Kidney (tissue), 14 donors: Measurements from ENCODE around the gene ARHGEF7. TPM values are rescaled to one million over a fixed set of nuclear protein-coding genes. Genes with fewer than 3 reads are reported as not detected.
A peak's percentile ranks its signal among the peaks of the same experiment; 100 is the strongest.

ENCODE experiments used
- DNase-seq, 5 donors: peaks; one replicate each; pipeline ENCODE4 v3.0.0-alpha.2; 2013 to 2020
- FAIRE-seq: peaks from 2 replicates; lab custom pipeline; 2012; peaks lifted over from hg19 to GRCh38; lab: Jason Lieb, UNC
- H3K27ac ChIP-seq, 2 donors: one replicate each; pipeline ENCODE4 v1.7.0; 2013; ENCODE audit warnings: low read depth in 2 of 2, low read length in 2 of 2, inconsistent platforms in 1 of 2
- H3K27me3 ChIP-seq: one replicate; pipeline ENCODE4 v1.7.1; 2013; ENCODE audit warnings: low read length, inconsistent platforms; ENCODE audit not compliant: control insufficient read depth, insufficient read depth
- H3K36me3 ChIP-seq, 3 donors: one replicate each; pipeline versions ENCODE4 v1.7.0 to v1.7.1; 2013; ENCODE audit warnings: low read length in 3 of 3, control low read depth in 1 of 3, inconsistent platforms in 1 of 3; ENCODE audit not compliant: insufficient read depth in 3 of 3, control insufficient read depth in 2 of 3
- H3K4me1 ChIP-seq, 3 donors: one replicate each; pipeline versions ENCODE4 v1.7.0 to v1.7.1; 2013; ENCODE audit warnings: low read length in 3 of 3, inconsistent platforms in 1 of 3, low read depth in 1 of 3; ENCODE audit not compliant: control insufficient read depth in 2 of 3, insufficient read depth in 2 of 3
- H3K4me3 ChIP-seq, 3 donors: one replicate each; pipeline versions ENCODE4 v1.7.0 to v1.8.1; 2013; ENCODE audit warnings: low read length in 3 of 3, control low read depth in 1 of 3, inconsistent platforms in 1 of 3
- H3K9ac ChIP-seq, 3 donors: one replicate each; pipeline versions ENCODE4 v1.7.0 to v1.7.1; 2013; ENCODE audit warnings: low read length in 3 of 3, control low read depth in 1 of 3, inconsistent platforms in 1 of 3
- H3K9me3 ChIP-seq, 3 donors: one replicate each; pipeline versions ENCODE4 v1.7.0 to v1.7.1; 2013; ENCODE audit warnings: low read length in 3 of 3, control low read depth in 1 of 3, inconsistent platforms in 1 of 3; ENCODE audit not compliant: control insufficient read depth in 2 of 3, insufficient read depth in 1 of 3
- CTCF ChIP-seq: IDR thresholded peaks from 3 replicates; pipeline ENCODE4 v1.5.1; 2012; ENCODE audit warnings: mild to moderate bottlenecking, moderate library complexity, borderline replicate concordance; ENCODE audit not compliant: insufficient read depth; ENCODE audit errors: extremely low read depth
- intact Hi-C: fragments of 100-400 bp; cut with DNase I; formaldehyde crosslinking; loops from one replicate; pipeline ENCODE4 v1.11.1; 2022
- polyA plus RNA-seq: library from polyadenylated mRNA; stranded (reverse); fragments of 350-450 nt; fragmentation: Illumina TruSeq; extraction: RNeasy Lipid Tissue Mini Kit (QIAGEN cat#74804); gene quantifications from one replicate; pipeline ENCODE4 v1.2.3, GENCODE V29; 2014; ENCODE audit warnings: low read depth, low replicate concordance; ENCODE audit not compliant: insufficient read depth
- total RNA-seq: library from RNA; stranded (reverse); fragmentation: NEBNext Ultra II Directional; extraction: Animal tissue kit (Norgen Biotek cat#: 25700); gene quantifications from one replicate; pipeline ENCODE4 v1.2.1, GENCODE V29; 2021
- donor health status: control.
- donor health status: control.
- donor health status: control.
- donor health status: control.
- donor health status: control.
- donor health status: DM: yes; HTN: yes; CAD: no.
- donor health status: Normal renal cell carcinoma (clear cell type).

ARHGEF7 gene
- total and polyA plus RNA-seq, 2 donors from 2014 or later, result 17.9 to 56.4 TPM

GRCh38 chr13:111122056-111122455 lies 6.9 kb downstream of the ARHGEF7 start:
- intact Hi-C loops, result no loop called here
- Histone ChIP-seq H3K27ac (no peak overlapping the region), H3K27me3 (no peaks in the 10 kb centered on the region), H3K9me3 (no peaks in the 10 kb centered on the region), H3K4me1 (peaks cover 0 to 11% (median 9%) of the 10 kb centered on the region in 3 donors), H3K36me3 (no peaks in the 10 kb centered on the region), H3K9ac (no peak overlapping the region), H3K4me3 (no peak overlapping the region)
- TF ChIP-seq CTCF, result no peak
- peak in 4 of 5 donors; percentile 89 to 94 (median 92) for DNase-seq
- no peak for FAIRE-seq

GRCh38 chr13:111122631-111123030 lies 7.5 kb downstream of the ARHGEF7 start:
- no peak for TF ChIP-seq CTCF
- Histone ChIP-seq H3K9ac (no peak overlapping the region), H3K27me3 (no peaks in the 10 kb centered on the region), H3K4me3 (no peak overlapping the region), H3K27ac (no peak overlapping the region), H3K4me1 (peaks cover 0 to 11% (median 9%) of the 10 kb centered on the region in 3 donors), H3K36me3 (no peaks in the 10 kb centered on the region), H3K9me3 (no peaks in the 10 kb centered on the region)
- intact Hi-C loops, result no loop called here
- DNase-seq, result no peak
- FAIRE-seq, result no peak

GRCh38 chr13:111123221-111123620 lies 8.1 kb downstream of the ARHGEF7 start:
- H3K27ac ChIP-seq, result no peak overlapping the region
- H3K4me3 ChIP-seq, result no peak overlapping the region
- no peak for FAIRE-seq
- no peaks in the 10 kb centered on the region for H3K27me3 ChIP-seq
- no peaks in the 10 kb centered on the region for H3K36me3 ChIP-seq
- intact Hi-C loops, result no loop called here
- TF ChIP-seq CTCF, result no peak
- H3K9ac ChIP-seq, result no peak overlapping the region
- H3K9me3 ChIP-seq, result no peaks in the 10 kb centered on the region
- DNase-seq, result no peak
- H3K4me1 ChIP-seq, result peaks cover 0 to 6% (median 3%) of the 10 kb centered on the region in 3 donors

DNA sequence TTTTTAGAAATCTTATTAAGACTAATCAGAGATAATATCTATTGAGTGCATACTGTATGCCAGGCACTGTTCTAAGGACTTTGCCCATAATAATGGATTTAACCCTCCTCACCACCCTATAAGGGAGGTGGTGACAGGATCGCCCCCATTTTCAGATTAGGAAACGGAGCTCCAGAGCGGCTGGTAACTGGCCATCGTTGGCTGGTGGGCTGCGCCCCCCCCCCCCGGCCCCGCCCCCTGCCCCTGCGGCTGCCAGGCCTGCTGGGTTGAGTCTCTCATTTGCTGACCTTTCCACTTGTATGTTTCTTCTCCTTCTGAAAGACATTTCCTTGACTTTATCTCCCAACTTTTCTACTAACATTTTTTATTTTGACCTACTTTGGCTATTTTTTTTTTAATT lies 8.5 kb downstream of the ARHGEF7 start:
- H3K27me3 ChIP-seq, result no peaks in the 10 kb centered on the region
- no peak overlapping the region for H3K9ac ChIP-seq
- no peaks in the 10 kb centered on the region for H3K36me3 ChIP-seq
- TF ChIP-seq CTCF, result no peak
- DNase-seq, result no peak
- H3K4me1 ChIP-seq, result peaks cover 0 to 6% (median 0%) of the 10 kb centered on the region in 3 donors
- H3K4me3 ChIP-seq, result no peak overlapping the region
- intact Hi-C loops, result no loop called here
- H3K9me3 ChIP-seq, result no peaks in the 10 kb centered on the region
- no peak for FAIRE-seq
- H3K27ac ChIP-seq, result no peak overlapping the region
